Astrocyte (in vitro differentiated cells and primary cell): ENCODE results near the gene RASSF5.

Source experiments
- EZH2 ChIP-seq: IDR thresholded peaks from 2 replicates; pipeline ENCODE4 v1.6.1; 2012; ENCODE audit warnings: mild to moderate bottlenecking, low read length, inconsistent platforms; ENCODE audit not compliant: insufficient read depth
- TF ChIP-seq, protein P1 (sequence below): IDR thresholded peaks from 2 replicates; pipeline ENCODE4 v1.5.1; 2011; ENCODE audit warnings: low read depth, mild to moderate bottlenecking, inconsistent platforms, low read length, moderate library complexity; ENCODE audit not compliant: insufficient read depth

- TF ChIP-seq, protein P1, sequence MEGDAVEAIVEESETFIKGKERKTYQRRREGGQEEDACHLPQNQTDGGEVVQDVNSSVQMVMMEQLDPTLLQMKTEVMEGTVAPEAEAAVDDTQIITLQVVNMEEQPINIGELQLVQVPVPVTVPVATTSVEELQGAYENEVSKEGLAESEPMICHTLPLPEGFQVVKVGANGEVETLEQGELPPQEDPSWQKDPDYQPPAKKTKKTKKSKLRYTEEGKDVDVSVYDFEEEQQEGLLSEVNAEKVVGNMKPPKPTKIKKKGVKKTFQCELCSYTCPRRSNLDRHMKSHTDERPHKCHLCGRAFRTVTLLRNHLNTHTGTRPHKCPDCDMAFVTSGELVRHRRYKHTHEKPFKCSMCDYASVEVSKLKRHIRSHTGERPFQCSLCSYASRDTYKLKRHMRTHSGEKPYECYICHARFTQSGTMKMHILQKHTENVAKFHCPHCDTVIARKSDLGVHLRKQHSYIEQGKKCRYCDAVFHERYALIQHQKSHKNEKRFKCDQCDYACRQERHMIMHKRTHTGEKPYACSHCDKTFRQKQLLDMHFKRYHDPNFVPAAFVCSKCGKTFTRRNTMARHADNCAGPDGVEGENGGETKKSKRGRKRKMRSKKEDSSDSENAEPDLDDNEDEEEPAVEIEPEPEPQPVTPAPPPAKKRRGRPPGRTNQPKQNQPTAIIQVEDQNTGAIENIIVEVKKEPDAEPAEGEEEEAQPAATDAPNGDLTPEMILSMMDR = no peak
- TF ChIP-seq EZH2 = no peak
These were observed 56.3 kb downstream of the RASSF5 start for GRCh38 chr1:206563367-206564207.
